Ovary (tissue), 9 donors: Measurements from ENCODE around the gene HORMAD2. TPM values are rescaled to one million over a fixed set of nuclear protein-coding genes. Genes with fewer than 3 reads are reported as not detected.

Source experiments
- DNase-seq, 5 donors: peaks; one replicate each; pipeline ENCODE4 v3.0.0-alpha.2; 2019 to 2020
- H3K27ac ChIP-seq, 2 donors: fragments of 200-600 bp; one replicate each; pipeline versions ENCODE4 v1.5.1 to v1.8.0; 2019 to 2022
- H3K27me3 ChIP-seq: fragments of 200-600 bp; one replicate; pipeline ENCODE4 v1.8.0; 2022
- H3K36me3 ChIP-seq: fragments of 200-600 bp; sonication (generic); one replicate; pipeline ENCODE4 v1.5.1; 2019
- H3K4me1 ChIP-seq: one replicate; pipeline ENCODE4 v1.8.1; 2013; ENCODE audit warnings: mild to moderate bottlenecking, moderate library complexity; ENCODE audit not compliant: insufficient read depth
- H3K4me3 ChIP-seq: fragments of 200-600 bp; sonication (generic); one replicate; pipeline ENCODE4 v1.5.1; 2017
- H3K9me3 ChIP-seq, 2 donors: fragments of 200-600 bp in 1 of 2; sonication (generic) in 1 of 2; one replicate each; pipeline versions ENCODE4 v1.5.1 to v1.8.1; 2013 to 2019; ENCODE audit warnings: mild to moderate bottlenecking in 1 of 2, moderate library complexity in 1 of 2
- CTCF ChIP-seq, 3 donors: fragments of 450-650 bp in 2 of 3; fragments of 200-600 bp in 1 of 3; IDR thresholded peaks; one replicate each; pipeline versions ENCODE4 v1.5.1 to v1.8.0; 2016 to 2022; ENCODE audit warnings: antibody characterized with exemption in 3 of 3, mild to moderate bottlenecking in 1 of 3
- EP300 ChIP-seq: sonication (generic); formaldehyde crosslinking; IDR thresholded peaks from one replicate; pipeline ENCODE4 v1.6.1; 2017; ENCODE audit warnings: antibody characterized with exemption
- POLR2A ChIP-seq: fragments of 450-650 bp; IDR thresholded peaks from one replicate; pipeline ENCODE4 v1.6.1; 2017; ENCODE audit warnings: antibody characterized with exemption, mild to moderate bottlenecking, moderate library complexity
- WGBS, 3 donors: extraction: QIAGEN DNeasy Blood & Tissue Kit in 1 of 3; methylation state at CpG; one replicate each; pipeline versions ENCODE4 v1.1.5 to v1.1.7; 2013 to 2017; 5-methylcytosine and 5-hydroxymethylcytosine counted together
- intact Hi-C, 4 donors: fragments of 100-400 bp; cut with DNase I; formaldehyde crosslinking; loops; one replicate each; pipeline versions ENCODE4 v1.11.0 to v1.15.1; 2022 to 2023
- polyA plus RNA-seq, 2 donors: library from polyadenylated mRNA; stranded (reverse); fragments of 200-250 nt in 1 of 2; fragments of 350-450 nt in 1 of 2; fragmentation: Illumina TruSeq in 1 of 2; extraction: RNeasy Lipid Tissue Mini Kit (QIAGEN cat#74804) in 1 of 2; gene quantifications; one replicate each; pipeline ENCODE4 v1.2.3, GENCODE V29; 2013 to 2014
- total RNA-seq, 7 donors: library from RNA; depleted of rRNA in 2 of 7; stranded (reverse); fragments of >200 nt in 2 of 7; fragmentation: NEBNext Ultra II Directional in 3 of 7; extraction: Animal tissue kit (Norgen Biotek cat#: 25700) in 3 of 7; gene quantifications; one replicate each; pipeline versions ENCODE4 v1.1.0 to v1.2.4, GENCODE V29; 2016 to 2023
- donor health status: DM: no; HTN: no; CAD: no; lungs with moderate emphysema.
- donor health status: DM: no; HTN: no; CAD: no.
- donor health status: Bipolar disorder and iron deficiency.
- donor health status: DM: yes; HTN: yes; CAD: no.
- donor health status: DM: no; HTN: no; CAD: no.
- donor health status: DM: yes; HTN: yes; CAD: no.

HORMAD2 gene
- total and polyA plus RNA-seq, 9 donors = not detected

GRCh38 chr22:30169002-30169401, 88.7 kb downstream of the HORMAD2 start:
- Histone ChIP-seq H3K4me3 (no peak overlapping the region), H3K27me3 (no peaks in the 10 kb centered on the region), H3K27ac (no peak overlapping the region), H3K9me3 (no peaks in the 10 kb centered on the region), H3K4me1 (no peaks in the 10 kb centered on the region), H3K36me3 (no peaks in the 10 kb centered on the region)
- 76 to 87% (median 85%) methylated on average over 1 of the region's 1 CpG for WGBS, 3 donors
- no peak for TF ChIP-seq EP300
- TF ChIP-seq POLR2A = no peak
- no peak for TF ChIP-seq CTCF (IDR thresholded peaks at IDR 0.05)
- DNase-seq = no peak
- intact Hi-C loops = no loop called here

DNA sequence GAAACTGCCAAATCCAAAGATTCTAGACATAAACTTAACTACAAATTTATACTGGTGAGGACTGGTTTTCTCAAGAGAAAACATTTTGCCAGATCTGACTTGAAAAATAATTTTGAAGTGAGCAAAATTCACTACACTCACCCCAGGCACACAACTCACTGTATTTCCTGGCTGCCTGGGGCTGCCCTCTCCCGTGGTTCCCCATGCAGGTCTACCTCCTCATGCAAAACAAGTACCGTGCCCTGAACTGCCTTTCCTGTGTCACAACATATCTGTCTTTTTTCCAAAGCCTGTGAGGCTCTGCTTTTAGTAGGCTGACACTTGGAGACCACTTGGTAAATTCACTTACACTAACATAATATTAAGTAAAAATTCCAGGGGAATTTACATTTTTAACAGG, 89.9 kb downstream of the HORMAD2 start:
- H3K27me3 ChIP-seq = no peaks in the 10 kb centered on the region
- WGBS, 3 donors = 72 to 84% (median 76%) methylated on average over 2 of the region's 2 CpGs
- no peak for DNase-seq
- no peak overlapping the region for H3K27ac ChIP-seq
- no peaks in the 10 kb centered on the region for H3K4me1 ChIP-seq
- H3K9me3 ChIP-seq = no peaks in the 10 kb centered on the region
- no peak overlapping the region for H3K4me3 ChIP-seq
- no peaks in the 10 kb centered on the region for H3K36me3 ChIP-seq
- TF ChIP-seq POLR2A (no peak), EP300 (no peak), CTCF (IDR thresholded peaks at IDR 0.05) (no peak)
- intact Hi-C loops = no loop called here

DNA sequence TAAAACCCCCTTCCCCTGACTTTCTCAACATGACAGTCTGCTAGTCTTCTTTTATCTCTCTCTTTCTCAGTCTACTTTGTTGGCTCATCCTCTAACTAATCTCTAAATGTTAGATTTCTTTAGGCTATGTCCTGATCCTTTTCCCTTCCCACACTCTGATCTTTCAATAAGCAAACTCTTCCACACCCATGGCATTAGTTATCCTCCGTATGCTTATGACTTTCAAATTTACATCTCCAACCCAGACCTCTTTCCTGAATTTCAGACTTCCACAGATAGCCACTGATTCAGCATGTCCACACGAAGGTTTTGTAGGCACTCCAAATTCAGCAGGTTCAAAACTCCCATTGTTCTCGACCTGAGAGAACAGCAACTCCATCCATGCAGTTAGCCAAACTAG, 90.7 kb downstream of the HORMAD2 start:
- intact Hi-C loops = no loop called here
- H3K4me3 ChIP-seq = no peak overlapping the region
- DNase-seq = no peak
- H3K9me3 ChIP-seq = no peaks in the 10 kb centered on the region
- TF ChIP-seq CTCF (IDR thresholded peaks at IDR 0.05) (no peak), EP300 (no peak), POLR2A (no peak)
- H3K27ac ChIP-seq = no peak overlapping the region
- no peaks in the 10 kb centered on the region for H3K27me3 ChIP-seq
- no peaks in the 10 kb centered on the region for H3K36me3 ChIP-seq
- H3K4me1 ChIP-seq = peaks cover 3% of the 10 kb centered on the region
- 80 to 84% (median 81%) methylated on average over 3 of the region's 3 CpGs for WGBS, 3 donors

GRCh38 chr22:30175690-30176288, 95.5 kb downstream of the HORMAD2 start:
- intact Hi-C loops = no loop called here
- Histone ChIP-seq H3K4me1 (peaks cover 3% of the 10 kb centered on the region), H3K27ac (no peak overlapping the region), H3K36me3 (no peaks in the 10 kb centered on the region), H3K27me3 (no peaks in the 10 kb centered on the region), H3K4me3 (no peak overlapping the region), H3K9me3 (no peaks in the 10 kb centered on the region)
- TF ChIP-seq POLR2A (no peak), EP300 (no peak), CTCF (IDR thresholded peaks at IDR 0.05) (no peak)
- WGBS, 3 donors = 29 to 50% (median 30%) methylated on average over 1 of the region's 1 CpG
- DNase-seq = no peak
